ENCODE measurements around the gene CPOX. TPM values are rescaled to one million over a fixed set of nuclear protein-coding genes. Genes with fewer than 3 reads are reported as not detected.

Gene CPOX
- total and polyA plus RNA-seq, 10 of the 15 experiments (the other 5 are each of a cell fraction or from before 2014, with no cell fraction given): 40.7 to 72.6 (median 64.5) TPM

GRCh38 chr3:98532709-98533571, 60.5 kb downstream of the CPOX start:
- Histone ChIP-seq H3K4me1 (ENCODE audit: control insufficient read depth, insufficient read depth, low read length) (peaks cover under 1% of the 10 kb centered on the region; the same call in 1 of the 2 replicates), H3K4me3 (peak overlapping the region; percentile 81), H4K20me1 (ENCODE audit: control insufficient read depth, insufficient read depth) (no peaks in the 10 kb centered on the region), H2AFZ (ENCODE audit: control insufficient read depth, low read depth, low read length) (no peak overlapping the region), H3K9ac (ENCODE audit: control insufficient read depth, insufficient read depth, low read length) (peak overlapping the region; percentile 94), H3K79me2 (ENCODE audit: control insufficient read depth, insufficient read depth, low read length) (peaks cover 96% of the 10 kb centered on the region), H3K4me2 (ENCODE audit: control insufficient read depth, insufficient read depth) (peak overlapping the region; percentile 67), H3K36me3 (ENCODE audit: control insufficient read depth in 2 of 2, insufficient read depth in 2 of 2, low read length in 1 of 2) (peaks cover 3 to 4% of the 10 kb centered on the region in 2 experiments; a peak in 3 of 4 replicates), H3K27me3 (replicated peaks in 1 of 2; ENCODE audit: control insufficient read depth in 2 of 2, insufficient read depth in 2 of 2, low read length in 1 of 2) (no peaks in the 10 kb centered on the region), H3K27ac (ENCODE audit: control insufficient read depth, insufficient read depth) (peak overlapping the region; percentile 97), H3K9me3 (replicated peaks; ENCODE audit: control insufficient read depth, insufficient read depth, low read length) (no peaks in the 10 kb centered on the region)
- POLR2A ChIA-PET: interaction anchor here (1.1 to 11.8 kb wide), 4 partner anchors 10 to 37 kb away, joined by 3 to 350 read pairs (median 8); partner anchors contain the start of gene CLDND1
- peak; percentile 54 for FAIRE-seq
- CTCF ChIA-PET: interaction anchor here (0.7 to 6.3 kb wide), 12 partner anchors 13 to 201 kb away, joined by 3 to 40 read pairs (median 6); no protein-coding TSS in a partner anchor
- no peak for DNase-seq (ENCODE audit: low read depth, low spot score)
- BruUV-seq (replicated peaks): no TSS peak
- SMC1A ChIA-PET (ENCODE audit: uncharacterized antibody, unreplicated experiment): interaction anchor here (0.6 to 13.1 kb wide), 13 partner anchors 9 to 298 kb away, joined by 3 to 603 read pairs (median 4); partner anchors contain the start of gene CLDND1
- ATAC-seq: peak; percentile 3
- RAD21 ChIA-PET (ENCODE audit: unreplicated experiment): interaction anchor here (1.0 to 13.1 kb wide), 9 partner anchors 9 to 206 kb away, joined by 3 to 511 read pairs (median 9); partner anchors contain the start of genes CLDND1 and CPOX
- under 1% methylated on average over 6 of the region's 6 CpGs for WGBS (ENCODE audit: insufficient coverage, insufficient replicate concordance, low lambda C conversion rate, missing lambda C conversion rate)
- intact Hi-C loops (cut with micrococcal nuclease; ENCODE audit: unreplicated experiment) (loop anchor here (5.0 kb wide), 1 partner anchor 199 kb away; no protein-coding TSS in a partner anchor), in situ Hi-C loops (cut with MboI) (no loop called here)
- TF ChIP-seq ATF7 (IDR thresholded peaks at IDR 0.05; ENCODE audit: low read depth) (no peak), MYC (IDR thresholded peaks at IDR 0.05; ENCODE audit: insufficient read depth, insufficient read length, insufficient replicate concordance, low read length, severe bottlenecking) (no peak), NBN (IDR thresholded peaks at IDR 0.05) (no peak), GABPA (IDR thresholded peaks at IDR 0.05; ENCODE audit: low read depth) (no peak), SPI1 (IDR thresholded peaks at IDR 0.05; ENCODE audit: borderline replicate concordance, insufficient read depth, low read depth, low read length) (no peak; the same call in 1 of the 2 replicates), RUNX3 (IDR thresholded peaks at IDR 0.05; ENCODE audit: low read length) (no peak), IKZF2 (IDR thresholded peaks at IDR 0.05) (no peak), RB1 (IDR thresholded peaks at IDR 0.05; ENCODE audit: borderline replicate concordance) (no peak), NFIC (IDR thresholded peaks at IDR 0.05; ENCODE audit: low read depth, low read length) (peak; percentile 33; the same call in 1 of the 2 replicates), CHD1 (IDR thresholded peaks at IDR 0.05; ENCODE audit: low read depth, low read length) (peak; percentile 75; the same call in 1 of the 2 replicates), DPF2 (IDR thresholded peaks at IDR 0.05) (no peak), CUX1 (IDR thresholded peaks at IDR 0.05; ENCODE audit: insufficient replicate concordance, low read depth, low read length) (no peak), HDGF (IDR thresholded peaks at IDR 0.05) (no peak), MYB (IDR thresholded peaks at IDR 0.05; ENCODE audit: borderline replicate concordance, low read depth, low read length) (no peak), USF2 (IDR thresholded peaks at IDR 0.05; ENCODE audit: borderline replicate concordance, low read depth, low read length) (no peak), KDM1A (IDR thresholded peaks at IDR 0.05; ENCODE audit: borderline replicate concordance) (no peak), POU2F2 (IDR thresholded peaks at IDR 0.05; ENCODE audit: borderline replicate concordance, low read depth, low read length) (peak; percentile 66; the same call in 2 of the 3 replicates), KAT2A (conservative IDR thresholded peaks at IDR 0.05; ENCODE audit: control insufficient read depth, low read depth, low read length) (no peak)

Measured in GM12878 (cell line).